ENCODE data around the gene PRR16.
"Not testable (repeated sequence)": the region's sequence is repeated elsewhere in the genome, so short reads cannot be mapped to it uniquely, and the experiment has no call there.

The PRR16 gene

DNA sequence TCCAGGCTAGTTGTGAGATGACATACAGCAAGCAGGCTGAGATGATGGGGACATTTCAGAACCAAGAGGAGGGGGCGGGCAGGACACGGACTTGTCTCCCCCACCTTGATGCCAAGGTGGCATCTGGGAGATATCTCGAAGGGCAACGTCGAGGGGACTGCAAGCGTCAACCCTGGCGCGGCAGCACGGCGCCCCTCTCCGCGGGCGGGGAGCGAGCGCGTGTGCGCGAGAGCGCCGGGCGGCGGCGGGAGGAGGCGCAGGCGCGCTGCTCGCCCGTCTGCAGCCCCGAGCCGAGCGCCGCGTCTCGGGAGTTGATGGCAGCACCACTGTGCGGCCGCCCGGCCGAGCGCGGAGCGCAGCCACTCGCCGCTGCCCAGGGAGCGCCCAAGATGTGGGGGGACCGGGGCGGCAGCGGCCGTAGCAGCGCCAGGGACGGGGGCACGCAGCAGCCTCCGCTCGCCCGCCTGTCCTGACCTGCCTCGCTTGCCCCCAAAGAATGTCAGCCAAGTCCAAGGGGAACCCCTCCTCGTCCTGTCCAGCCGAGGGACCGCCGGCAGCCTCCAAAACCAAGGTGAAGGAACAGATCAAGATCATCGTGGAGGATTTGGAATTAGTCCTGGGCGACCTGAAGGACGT is at the start of gene PRR16:
Gene PRR16, plus strand, starts transcription at position 310 of the 636 bp plus-strand sequence.
- no peak for TF ChIP-seq ZFX (IDR thresholded peaks at IDR 0.05; ENCODE audit: borderline replicate concordance)
- TF ChIP-seq, protein P1, sequence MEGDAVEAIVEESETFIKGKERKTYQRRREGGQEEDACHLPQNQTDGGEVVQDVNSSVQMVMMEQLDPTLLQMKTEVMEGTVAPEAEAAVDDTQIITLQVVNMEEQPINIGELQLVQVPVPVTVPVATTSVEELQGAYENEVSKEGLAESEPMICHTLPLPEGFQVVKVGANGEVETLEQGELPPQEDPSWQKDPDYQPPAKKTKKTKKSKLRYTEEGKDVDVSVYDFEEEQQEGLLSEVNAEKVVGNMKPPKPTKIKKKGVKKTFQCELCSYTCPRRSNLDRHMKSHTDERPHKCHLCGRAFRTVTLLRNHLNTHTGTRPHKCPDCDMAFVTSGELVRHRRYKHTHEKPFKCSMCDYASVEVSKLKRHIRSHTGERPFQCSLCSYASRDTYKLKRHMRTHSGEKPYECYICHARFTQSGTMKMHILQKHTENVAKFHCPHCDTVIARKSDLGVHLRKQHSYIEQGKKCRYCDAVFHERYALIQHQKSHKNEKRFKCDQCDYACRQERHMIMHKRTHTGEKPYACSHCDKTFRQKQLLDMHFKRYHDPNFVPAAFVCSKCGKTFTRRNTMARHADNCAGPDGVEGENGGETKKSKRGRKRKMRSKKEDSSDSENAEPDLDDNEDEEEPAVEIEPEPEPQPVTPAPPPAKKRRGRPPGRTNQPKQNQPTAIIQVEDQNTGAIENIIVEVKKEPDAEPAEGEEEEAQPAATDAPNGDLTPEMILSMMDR (IDR thresholded peaks at IDR 0.05) = peak; percentile 59
- H3K27ac ChIP-seq = peak within 1 kb of the TSS; percentile 74

DNA sequence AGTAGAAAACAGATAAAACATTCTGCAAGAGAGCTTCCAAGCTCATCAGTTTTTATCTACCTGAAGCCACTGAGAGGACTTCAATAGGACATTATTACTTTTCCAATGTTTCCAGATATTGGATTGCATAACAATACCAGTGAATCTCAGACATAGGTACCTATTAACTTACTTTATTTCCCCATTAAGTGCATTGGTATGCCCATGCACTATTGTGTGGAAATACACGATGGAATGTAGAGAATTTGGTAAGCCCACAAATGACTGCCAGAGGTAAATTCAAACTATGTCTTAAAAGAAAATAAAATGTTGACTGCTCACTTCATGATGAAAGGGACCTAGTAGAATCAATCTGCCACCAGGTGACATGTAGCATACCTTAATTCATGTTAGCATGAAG is 48.1 kb upstream of the PRR16 start:
- no peak for TF ChIP-seq ZFX (IDR thresholded peaks at IDR 0.05; ENCODE audit: borderline replicate concordance)
- TF ChIP-seq, protein P1 (IDR thresholded peaks at IDR 0.05) = no peak
- H3K27ac ChIP-seq = no peak overlapping the region

DNA sequence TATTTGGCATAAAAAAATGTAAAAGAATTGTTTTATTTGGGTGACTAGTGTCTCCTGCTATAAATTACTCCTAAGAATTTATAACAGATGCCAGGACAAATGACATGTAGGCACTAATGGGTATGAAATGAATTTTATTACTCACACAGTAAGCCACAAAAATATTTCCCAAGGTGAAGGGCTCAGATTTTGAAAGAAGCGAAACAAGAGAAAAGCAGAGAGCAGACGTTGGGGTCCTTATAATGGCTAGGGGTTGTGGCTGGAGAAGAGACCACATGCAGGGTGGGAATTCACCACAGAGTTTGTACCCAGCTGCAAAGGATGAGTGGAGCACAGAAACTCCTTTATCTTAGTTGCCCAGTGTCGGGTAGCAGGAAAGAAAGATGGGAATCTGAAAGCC is 45.0 kb upstream of the PRR16 start:
- TF ChIP-seq ZFX (IDR thresholded peaks at IDR 0.05; ENCODE audit: borderline replicate concordance) = no peak
- TF ChIP-seq, protein P1 (IDR thresholded peaks at IDR 0.05) = no peak

DNA sequence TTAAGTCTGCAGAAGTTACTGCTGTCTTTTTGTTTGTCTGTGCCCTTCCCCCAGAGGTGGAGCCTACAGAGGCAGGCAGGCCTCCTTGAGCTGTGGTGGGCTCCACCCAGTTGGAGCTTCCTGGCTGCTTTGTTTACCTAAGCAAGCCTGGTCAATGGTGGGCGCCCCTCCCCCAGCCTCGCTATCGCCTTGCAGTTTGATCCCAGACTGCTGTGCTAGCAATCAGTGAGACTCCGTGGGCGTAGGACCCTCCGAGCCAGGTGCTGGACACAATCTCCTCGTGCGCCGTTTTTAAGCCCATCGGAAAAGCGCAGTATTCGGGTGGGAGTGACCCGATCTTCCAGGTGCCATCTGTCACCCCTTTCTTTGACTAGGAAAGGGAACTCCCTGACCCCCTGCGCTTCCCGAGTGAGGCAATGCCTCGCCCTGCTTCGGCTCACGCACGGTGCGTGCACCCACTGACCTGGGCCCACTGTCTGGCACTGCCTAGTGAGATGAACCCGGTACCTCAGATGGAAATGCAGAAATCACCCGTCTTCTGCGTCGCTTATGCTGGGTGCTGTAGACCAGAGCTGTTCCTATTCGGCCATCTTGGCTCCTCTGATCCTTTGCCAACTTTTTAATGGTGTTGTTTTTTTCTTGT is 37.3 kb upstream of the PRR16 start:
- H3K27ac ChIP-seq = not testable (repeated sequence)

More for the DNA sequence above, 45.0 kb upstream of the PRR16 start:
- H3K27ac ChIP-seq = no peak overlapping the region

DNA sequence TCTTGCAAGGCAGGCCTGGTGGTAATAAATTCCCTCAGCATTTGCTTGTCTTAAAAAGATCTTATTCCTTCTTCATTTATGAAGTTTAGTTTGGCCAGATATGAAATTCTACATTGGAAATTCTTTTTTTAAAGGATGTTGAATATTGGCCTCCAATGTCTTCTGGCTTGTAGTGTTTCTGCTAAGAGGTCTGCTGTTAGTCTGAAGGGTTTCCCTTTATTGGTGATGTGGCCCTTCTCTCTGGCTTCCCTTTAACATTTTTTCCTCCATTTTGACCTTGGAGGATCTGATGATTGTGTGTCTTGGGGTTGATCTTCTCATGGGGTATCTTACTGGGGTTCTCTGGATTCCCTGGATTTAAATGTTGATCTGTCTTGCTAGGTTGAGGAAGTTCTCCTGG is 33.5 kb upstream of the PRR16 start:
- TF ChIP-seq, protein P1 (IDR thresholded peaks at IDR 0.05) = no peak
- TF ChIP-seq ZFX (IDR thresholded peaks at IDR 0.05; ENCODE audit: borderline replicate concordance) = no peak

DNA sequence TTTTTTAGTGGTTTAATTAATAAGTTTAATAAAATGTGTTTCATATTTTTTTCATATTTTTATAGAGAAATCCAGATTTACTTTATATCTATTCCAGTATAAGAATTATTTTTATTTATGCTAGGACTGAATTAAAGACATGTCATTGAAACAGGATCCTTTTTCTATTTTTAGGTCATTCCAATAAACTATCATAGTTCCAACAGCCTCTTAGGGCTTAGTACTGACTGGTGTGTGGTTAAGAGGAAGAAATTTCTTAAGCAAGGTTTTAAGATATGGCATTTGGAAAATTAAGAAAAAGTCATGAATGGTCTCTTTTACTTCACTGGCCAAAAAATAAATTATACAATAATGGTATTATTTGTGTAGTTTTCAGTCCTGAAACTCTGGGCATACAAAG is 31.2 kb upstream of the PRR16 start:
- TF ChIP-seq ZFX (IDR thresholded peaks at IDR 0.05; ENCODE audit: borderline replicate concordance) = no peak
- TF ChIP-seq, protein P1 (IDR thresholded peaks at IDR 0.05) = no peak

More for the DNA sequence above, 33.5 kb upstream of the PRR16 start:
- H3K27ac ChIP-seq = no peak overlapping the region

DNA sequence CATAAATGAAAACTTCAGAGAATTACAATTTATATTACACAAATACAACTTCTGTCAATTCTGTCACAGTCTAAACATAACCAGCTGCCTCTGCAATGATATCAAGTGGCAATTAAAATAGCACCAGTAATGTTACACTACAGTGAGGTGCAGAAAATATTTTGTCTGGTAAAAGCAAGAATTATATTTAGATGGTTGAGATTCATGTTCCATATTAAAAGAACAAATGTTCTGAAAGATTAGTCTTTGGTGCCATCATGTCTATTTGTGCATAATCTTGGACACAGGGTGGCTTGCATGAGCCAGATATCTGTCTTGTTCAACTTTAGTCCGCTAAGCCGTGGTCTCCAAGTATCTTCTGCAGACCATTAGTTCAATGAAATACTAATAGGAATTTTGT is 29.0 kb upstream of the PRR16 start:
- no peak overlapping the region for H3K27ac ChIP-seq
- TF ChIP-seq, protein P1 (IDR thresholded peaks at IDR 0.05) = no peak
- no peak for TF ChIP-seq ZFX (IDR thresholded peaks at IDR 0.05; ENCODE audit: borderline replicate concordance)

More for the DNA sequence above, 31.2 kb upstream of the PRR16 start:
- no peak overlapping the region for H3K27ac ChIP-seq

Data from 22Rv1 (cell line).